Measurements from ENCODE around the gene FBXO46. TPM values are rescaled to one million over a fixed set of nuclear protein-coding genes. Genes with fewer than 3 reads are reported as not detected.

The FBXO46 gene
- total and polyA plus RNA-seq, 2 of the 13 experiments (the other 11 are each of a cell fraction or from before 2014, with no cell fraction given): 6.2 to 6.4 TPM

- no peak for TF ChIP-seq AKNA (CRISPR knock-in tag; IDR thresholded peaks at IDR 0.05; ENCODE audit: borderline replicate concordance)
- TF ChIP-seq ZNF333 (CRISPR knock-in tag; IDR thresholded peaks at IDR 0.05; ENCODE audit: borderline replicate concordance): 0 out of 2 replicates have a peak, but pooled peaks have one; percentile 47
- 0 out of 2 replicates have a peak, but pooled peaks have one; percentile 38 for TF ChIP-seq ZNF235 (CRISPR knock-in tag; IDR thresholded peaks at IDR 0.05; ENCODE audit: borderline replicate concordance)
- TF ChIP-seq UBTF (CRISPR knock-in tag; IDR thresholded peaks at IDR 0.05): no peak
- TF ChIP-seq ZHX1 (CRISPR knock-in tag; IDR thresholded peaks at IDR 0.05; ENCODE audit: low read depth): no peak
- TF ChIP-seq AFF4 (CRISPR knock-in tag; IDR thresholded peaks at IDR 0.05): no peak
- TF ChIP-seq ZFY (CRISPR knock-in tag; IDR thresholded peaks at IDR 0.05): no peak
- TF ChIP-seq SMC3 (IDR thresholded peaks at IDR 0.05; ENCODE audit: low read length): no peak
- TF ChIP-seq FOXA1 (IDR thresholded peaks at IDR 0.05): no peak
- TF ChIP-seq FOXA1 (CRISPR knock-in tag; IDR thresholded peaks at IDR 0.05): no peak
- TF ChIP-seq ZNF776 (CRISPR knock-in tag; IDR thresholded peaks at IDR 0.05): 0 out of 2 replicates have a peak, but pooled peaks have one; percentile 30
- TF ChIP-seq MAX (IDR thresholded peaks at IDR 0.05): no peak
- TF ChIP-seq GATAD1 (CRISPR knock-in tag; IDR thresholded peaks at IDR 0.05): no peak
- TF ChIP-seq ZNF101 (CRISPR knock-in tag; IDR thresholded peaks at IDR 0.05; ENCODE audit: borderline replicate concordance, low read depth): no peak
- TF ChIP-seq NR0B2 (CRISPR knock-in tag; IDR thresholded peaks at IDR 0.05): no peak
Observed at GRCh38 chr19:45766296-45766868, 35.7 kb upstream of the FBXO46 start (continued).
